Keratinocyte (primary cell): ENCODE results near the gene SMCO2.

Experiments used
- CTCF ChIP-seq, 3 experiments: IDR thresholded peaks in 1 of 3; conservative IDR thresholded peaks in 1 of 3; optimal IDR thresholded peaks in 1 of 3; 2 replicates in 2 of 3; 3 replicates in 1 of 3; pipeline versions ENCODE3 to v1.5.1; 2011; ENCODE audit warnings: low read length in 3 of 3, mild to moderate bottlenecking in 3 of 3, moderate library complexity in 2 of 3, control low read depth in 1 of 3, inconsistent platforms in 1 of 3; ENCODE audit not compliant: insufficient read depth in 2 of 3; ENCODE audit errors: extremely low read depth in 1 of 3
- EZH2 ChIP-seq: IDR thresholded peaks from one replicate; pipeline ENCODE4 v1.6.1; 2012; ENCODE audit warnings: inconsistent platforms, mild to moderate bottlenecking, low read length, moderate library complexity

- TF ChIP-seq CTCF (optimal IDR thresholded peaks at IDR 0.05 in 1 of 3, IDR thresholded peaks at IDR 0.05 in 1 of 3, conservative IDR thresholded peaks at IDR 0.05 in 1 of 3; ENCODE audit: extremely low read depth in 1 of 3, insufficient read depth in 2 of 3, low read length in 3 of 3) (no peak), EZH2 (no peak)
Observed at GRCh38 chr12:27491226-27491625, 44.7 kb downstream of the SMCO2 start.
